Measurements from ENCODE around the gene PCP4L1.
"Not testable (repeated sequence)": the region's sequence is repeated elsewhere in the genome, so short reads cannot be mapped to it uniquely, and the experiment has no call there.

PCP4L1 gene

GRCh38 chr1:161227196-161227871 lies 31.2 kb upstream of the PCP4L1 start:
- H3K27ac ChIP-seq = peak overlapping the region; percentile 54
- DNase-seq (ENCODE audit: low read depth, low spot score) = peak; percentile 24

DNA sequence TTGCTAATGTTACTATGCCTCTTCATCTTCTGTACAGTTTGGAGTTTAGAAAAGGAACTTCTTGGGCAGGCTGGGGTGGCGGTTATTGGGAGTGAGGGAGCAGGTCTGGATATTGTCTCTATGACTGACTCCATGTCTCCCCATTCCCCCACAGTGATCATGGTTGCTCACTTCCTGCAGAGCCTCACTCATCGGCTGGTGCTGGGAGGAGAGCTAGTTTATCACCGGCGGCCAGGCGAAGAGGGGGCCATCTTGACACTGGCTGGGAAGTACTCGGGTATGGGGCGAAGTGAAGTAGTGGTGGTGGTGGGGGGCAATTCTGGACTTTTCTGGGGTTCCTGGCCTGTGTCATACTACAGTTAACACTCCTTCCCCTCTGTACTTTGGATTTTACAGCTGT lies 30.5 kb upstream of the PCP4L1 start:
- H3K27ac ChIP-seq = peak overlapping the region; percentile 54

GRCh38 chr1:161229896-161230295 lies 28.6 kb upstream of the PCP4L1 start:
- DNase-seq (ENCODE audit: low read depth, low spot score) = no peak
- H3K27ac ChIP-seq = no peak overlapping the region

More for the DNA sequence above, 30.5 kb upstream of the PCP4L1 start:
- no peak for DNase-seq (ENCODE audit: low read depth, low spot score)

DNA sequence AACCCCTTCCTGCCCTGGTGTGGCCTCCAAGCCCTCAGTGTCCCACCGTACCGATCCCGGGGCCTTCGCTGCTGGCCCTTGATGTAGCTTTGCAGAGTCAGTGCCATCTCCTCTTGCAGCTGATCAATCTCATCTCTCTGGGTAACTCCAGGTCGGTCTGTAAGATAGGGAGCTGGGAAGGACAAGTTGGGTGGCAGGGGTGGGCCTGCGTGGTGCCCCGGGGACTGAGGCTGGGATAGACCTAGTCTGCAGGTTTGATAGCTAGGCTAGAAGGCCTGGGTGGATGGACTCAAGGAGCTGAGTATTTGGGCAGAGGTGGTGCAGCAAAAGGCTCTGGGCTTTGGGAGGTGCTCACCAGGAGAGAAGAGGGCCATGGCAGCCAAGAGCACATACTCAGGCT lies 27.8 kb upstream of the PCP4L1 start:
- no peak for DNase-seq (ENCODE audit: low read depth, low spot score)
- no peak overlapping the region for H3K27ac ChIP-seq

DNA sequence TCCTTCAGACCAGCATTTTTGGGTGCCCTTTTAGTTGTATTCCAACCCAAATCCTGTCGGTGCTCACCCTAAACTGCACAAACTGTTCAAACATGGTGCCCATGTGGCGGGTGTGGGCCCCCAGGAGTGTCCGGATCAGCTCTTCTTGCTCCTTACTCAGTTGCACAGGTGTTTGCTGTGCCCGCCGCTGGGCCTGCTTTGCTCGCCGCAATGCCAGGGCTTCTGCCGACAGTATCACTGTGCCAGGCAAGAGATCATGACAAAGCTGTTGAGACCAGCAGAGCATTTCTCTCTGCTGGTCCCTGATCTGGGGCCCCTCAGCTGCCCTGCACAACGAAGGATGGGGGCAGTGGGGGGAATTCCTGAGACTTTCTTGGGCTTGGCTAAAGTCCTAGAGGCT lies 25.4 kb upstream of the PCP4L1 start:
- no peak for DNase-seq (ENCODE audit: low read depth, low spot score)

DNA sequence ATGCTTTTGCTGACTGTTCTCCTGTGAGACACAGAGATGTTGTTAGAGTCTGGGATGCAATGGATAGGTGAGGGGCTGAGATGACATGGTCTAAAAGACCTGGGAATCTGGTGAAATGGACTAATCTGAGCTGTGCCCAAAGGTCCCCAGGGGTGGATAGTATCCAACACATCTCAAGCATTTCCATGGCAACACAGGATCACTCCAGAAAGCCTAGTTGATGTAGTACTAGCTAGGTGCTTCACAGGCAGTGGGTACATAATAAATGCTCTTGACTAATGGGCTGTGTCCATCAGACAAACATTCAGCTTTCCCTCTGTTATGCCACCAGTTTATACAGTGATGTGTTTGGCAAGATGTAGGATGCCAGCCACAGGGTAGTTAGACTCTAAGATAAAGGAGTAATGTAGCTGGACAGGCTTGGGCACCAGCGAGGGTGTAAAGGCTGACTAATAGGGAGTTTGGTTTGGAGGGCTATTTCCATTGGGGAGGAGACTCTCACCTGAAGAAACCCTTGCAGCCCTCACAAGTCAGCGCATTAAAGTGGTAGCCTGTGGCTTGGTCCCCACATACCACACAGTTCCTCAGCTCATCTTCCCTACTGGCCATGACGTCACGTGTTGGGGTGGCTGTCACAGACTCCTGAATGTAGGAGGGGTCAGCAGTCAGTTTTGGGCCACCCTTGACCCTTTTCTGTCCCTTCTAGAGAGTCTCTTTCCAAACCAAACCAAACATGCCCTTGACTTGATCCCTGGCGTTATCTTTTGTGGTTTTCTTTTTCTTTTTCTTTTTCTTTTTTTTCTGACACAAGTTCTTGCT lies 22.4 kb upstream of the PCP4L1 start:
- H3K27ac ChIP-seq = no peak overlapping the region
- no peak for DNase-seq (ENCODE audit: low read depth, low spot score)

More for the DNA sequence above, 25.4 kb upstream of the PCP4L1 start:
- H3K27ac ChIP-seq = no peak overlapping the region

- no peak for DNase-seq (ENCODE audit: low read depth, low spot score)
Measured at GRCh38 chr1:161238039-161238473, 20.5 kb upstream of the PCP4L1 start, which contains the start of gene NR1I3. Gene NR1I3, minus strand, starts transcription at chr1:161238203. Its CDS starts 1,638 bp downstream, at chr1:161236565.

GRCh38 chr1:161241682-161242081 lies 16.9 kb upstream of the PCP4L1 start:
- no peak for DNase-seq (ENCODE audit: low read depth, low spot score)
- H3K27ac ChIP-seq = no peak overlapping the region

More at GRCh38 chr1:161238039-161238473, 20.5 kb upstream of the PCP4L1 start, which contains the start of gene NR1I3:
- H3K27ac ChIP-seq = no peak within 1 kb of the TSS

DNA sequence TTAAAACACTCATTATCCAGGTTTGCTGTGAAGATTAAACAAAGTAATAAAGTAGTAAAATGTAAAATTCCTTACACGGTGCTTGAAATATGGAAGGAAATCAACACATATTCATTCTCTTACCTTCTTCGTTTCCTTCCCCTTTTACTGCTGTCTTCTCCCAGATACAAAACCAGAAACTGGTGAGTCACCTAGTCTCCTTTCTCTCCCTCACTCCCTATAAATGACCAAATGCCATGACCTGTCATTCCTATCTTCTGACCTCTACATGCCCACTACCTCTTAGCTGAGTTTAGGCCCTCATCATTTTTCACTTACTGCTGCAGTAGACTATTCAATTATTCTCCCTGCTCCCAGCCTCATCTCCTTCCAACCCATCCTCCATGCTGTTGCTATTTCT lies 16.2 kb upstream of the PCP4L1 start:
- no peak for DNase-seq (ENCODE audit: low read depth, low spot score)
- no peak overlapping the region for H3K27ac ChIP-seq

DNA sequence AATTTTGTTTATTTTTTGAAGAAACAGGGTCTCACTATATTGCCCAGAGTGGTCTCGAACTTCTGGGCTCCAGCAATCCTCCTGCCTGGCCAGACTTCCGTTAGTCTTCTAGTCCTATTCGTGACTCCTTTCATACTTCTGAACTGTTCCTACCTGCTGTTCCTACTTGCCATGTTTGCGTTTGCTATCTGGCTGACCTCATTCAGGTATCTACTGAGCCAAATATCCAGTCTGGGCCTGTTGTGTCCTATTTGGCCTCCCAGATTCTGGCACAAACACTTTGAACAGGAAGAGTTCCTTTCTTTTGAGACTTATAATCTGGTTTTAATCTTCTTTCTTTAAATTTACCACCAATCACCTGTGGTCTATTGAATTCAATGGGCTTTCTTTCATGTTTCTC lies 13.7 kb upstream of the PCP4L1 start:
- H3K27ac ChIP-seq = peak overlapping the region; percentile 60
- peak; percentile 77 for DNase-seq (ENCODE audit: low read depth, low spot score)

DNA sequence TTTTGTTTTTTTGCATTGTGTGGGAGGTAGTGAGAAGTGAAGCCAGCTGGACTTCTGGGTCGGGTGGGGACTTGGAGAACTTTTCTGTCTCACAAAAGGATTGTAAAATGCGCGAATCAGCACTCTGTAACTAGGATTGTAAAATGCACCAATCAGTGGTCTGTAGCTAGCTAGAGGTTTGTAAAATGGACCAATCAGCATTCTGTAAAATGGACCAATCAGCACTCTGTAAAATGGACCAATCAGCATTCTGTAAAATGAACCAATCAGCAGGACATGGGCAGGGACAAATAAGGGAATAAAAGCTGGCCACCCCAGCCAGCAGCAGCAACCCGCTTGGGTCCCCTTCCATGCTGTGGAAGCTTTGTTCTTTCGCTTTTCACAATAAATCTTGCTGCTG lies 8.4 kb upstream of the PCP4L1 start:
- DNase-seq (ENCODE audit: low read depth, low spot score); H3K27ac ChIP-seq: not testable (repeated sequence)

- H3K27ac ChIP-seq = no peak overlapping the region
- no peak for DNase-seq (ENCODE audit: low read depth, low spot score)
Measured at GRCh38 chr1:161250829-161251228, 7.7 kb upstream of the PCP4L1 start.

- DNase-seq (ENCODE audit: low read depth, low spot score) = no peak
- H3K27ac ChIP-seq = no peak overlapping the region
Measured at GRCh38 chr1:161251579-161251978, 7.0 kb upstream of the PCP4L1 start.

GRCh38 chr1:161255302-161255701 lies 3.2 kb upstream of the PCP4L1 start:
- H3K27ac ChIP-seq; DNase-seq (ENCODE audit: low read depth, low spot score): not testable (repeated sequence)

- H3K27ac ChIP-seq; DNase-seq (ENCODE audit: low read depth, low spot score): not testable (repeated sequence)
Measured at GRCh38 chr1:161255955-161256520, 2.5 kb upstream of the PCP4L1 start.

DNA sequence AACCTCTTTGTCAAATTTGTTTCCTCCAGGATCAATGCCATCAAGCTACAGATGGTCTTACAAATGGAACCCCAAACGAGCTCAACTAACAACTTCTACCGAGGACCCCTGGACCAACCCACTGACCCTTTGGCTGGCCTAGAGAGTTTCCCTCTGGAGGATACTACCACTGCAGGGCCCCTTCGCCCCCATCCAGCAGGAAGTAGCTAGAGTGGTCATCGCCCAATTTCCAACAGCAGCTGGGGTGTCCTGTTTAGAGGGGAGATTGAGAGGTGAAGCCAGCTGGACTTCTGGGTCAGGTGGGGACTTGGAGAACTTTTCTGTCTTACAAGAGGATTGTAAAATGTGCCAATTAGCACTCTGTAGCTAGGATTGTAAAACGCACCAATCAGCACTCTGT lies 1.4 kb upstream of the PCP4L1 start:
- H3K27ac ChIP-seq; DNase-seq (ENCODE audit: low read depth, low spot score): not testable (repeated sequence)

DNA sequence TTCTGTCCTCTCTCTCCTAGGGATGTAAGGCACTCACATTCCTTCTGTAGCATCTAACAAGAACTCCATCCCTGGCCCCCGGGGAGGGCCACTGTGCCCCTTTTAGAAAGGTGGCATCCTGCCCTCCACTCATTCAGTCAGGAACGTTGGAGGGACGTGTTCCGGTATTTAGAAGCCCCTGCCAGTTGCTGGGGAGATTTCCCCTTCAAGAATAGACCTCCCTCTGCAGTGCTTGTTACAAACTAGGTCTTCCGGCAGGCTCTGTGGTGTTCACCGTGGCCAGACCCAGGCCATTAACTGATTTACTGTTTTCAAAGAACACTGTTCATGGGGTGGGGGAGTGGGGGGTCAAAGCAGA lies 779 bp downstream of the PCP4L1 start:
- no peak for DNase-seq (ENCODE audit: low read depth, low spot score)
- no peak overlapping the region for H3K27ac ChIP-seq

- DNase-seq (ENCODE audit: low read depth, low spot score) = no peak
- no peak overlapping the region for H3K27ac ChIP-seq
Measured at GRCh38 chr1:161259765-161260164, 1.2 kb downstream of the PCP4L1 start.

DNA sequence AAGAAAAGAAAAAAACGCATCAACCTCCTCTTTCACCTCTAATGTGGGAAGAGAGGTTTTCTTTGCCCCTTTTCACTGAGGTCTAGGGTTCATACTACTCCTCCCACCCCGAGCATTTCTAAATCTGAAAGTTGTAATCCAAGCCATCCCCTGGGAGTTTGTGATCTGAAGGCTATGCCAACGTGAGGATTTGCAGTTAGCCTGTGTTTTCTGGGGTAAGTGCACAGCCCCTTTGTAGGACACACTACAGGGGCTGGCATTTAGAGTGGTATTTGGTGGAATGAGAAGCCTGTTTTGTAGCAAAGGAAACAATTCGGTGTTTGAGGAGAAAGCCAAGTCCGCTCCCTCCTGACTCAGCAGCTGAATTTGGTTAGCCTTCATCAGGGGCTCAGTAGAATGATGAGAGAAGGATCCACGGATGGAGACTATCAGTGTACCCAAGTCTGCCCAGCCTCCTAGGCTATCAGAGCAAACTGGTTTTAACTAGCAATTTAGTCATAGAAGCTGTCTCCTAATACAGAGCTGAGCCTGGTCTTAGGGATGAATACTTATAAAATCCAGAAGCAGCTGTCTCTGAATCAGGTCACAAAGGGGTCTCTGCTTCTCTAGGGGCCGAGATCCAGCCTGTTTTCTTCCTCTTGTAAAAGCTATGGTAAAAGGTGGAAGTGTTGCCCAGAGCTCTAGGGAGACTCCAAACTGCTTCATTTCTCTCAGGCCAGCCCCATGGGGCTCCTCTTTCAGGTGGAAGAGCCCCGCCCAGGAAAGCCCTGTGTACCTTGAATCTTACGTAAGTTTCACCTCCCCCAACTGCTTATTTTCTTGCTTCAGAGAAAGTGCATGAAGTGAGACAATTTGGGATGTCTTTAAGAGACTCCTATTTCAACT lies 2.1 kb downstream of the PCP4L1 start:
- no peak overlapping the region for H3K27ac ChIP-seq
- no peak for DNase-seq (ENCODE audit: low read depth, low spot score)

Data from epithelial cell of prostate (primary cell).